Neural cell (in vitro differentiated cells): Measurements from ENCODE around the gene MIPOL1.

Experiments used
- CTCF ChIP-seq: fragments of 450-650 bp; IDR thresholded peaks from 2 replicates; pipeline ENCODE4 v1.5.1; 2014; ENCODE audit warnings: antibody characterized with exemption, mild to moderate bottlenecking, moderate library complexity; ENCODE audit not compliant: poor library complexity, severe bottlenecking
- EZH2 ChIP-seq: fragments of 200-600, 300-800 bp; shearing (Covaris generic), sonication (generic); IDR thresholded peaks from 2 replicates; pipeline ENCODE4 v1.6.1; 2014; ENCODE audit warnings: antibody characterized with exemption, low read length, borderline replicate concordance, mild to moderate bottlenecking; ENCODE audit not compliant: insufficient read depth, poor library complexity, severe bottlenecking
- MXI1 ChIP-seq: fragments of 450-650 bp; conservative IDR thresholded peaks from 2 replicates; pipeline ENCODE4 v1.6.1; 2014; ENCODE audit warnings: antibody characterized with exemption, mild to moderate bottlenecking; ENCODE audit not compliant: poor library complexity, severe bottlenecking
- SMC3 ChIP-seq: fragments of 450-650 bp; conservative IDR thresholded peaks from 2 replicates; pipeline ENCODE4 v1.6.1; 2014; ENCODE audit warnings: antibody characterized with exemption, mild to moderate bottlenecking, moderate library complexity; ENCODE audit not compliant: poor library complexity
- TAF1 ChIP-seq: IDR thresholded peaks from 2 replicates; pipeline ENCODE4 v1.6.1; 2012; ENCODE audit warnings: low read depth

GRCh38 chr14:37587881-37588666 lies 390.3 kb downstream of the MIPOL1 start:
- TF ChIP-seq CTCF (no peak), SMC3 (no peak), EZH2 (peak; percentile 79), MXI1 (no peak), TAF1 (no peak)
